WI38 (cell line): ENCODE results near the gene RABL6.
A peak's percentile ranks its signal among the peaks of the same experiment; 100 is the strongest.
"Not testable (repeated sequence)": the region's sequence is repeated elsewhere in the genome, so short reads cannot be mapped to it uniquely, and the experiment has no call there.

Experiments
- H3K4me3 ChIP-seq: 2 replicates; pipeline ENCODE4 v1.5.1; 2011; ENCODE audit warnings: low read depth, mild to moderate bottlenecking, control low read depth, low read length
- TF ChIP-seq, protein P1 (sequence below): IDR thresholded peaks from 2 replicates; pipeline ENCODE4 v1.5.1; 2012; ENCODE audit warnings: low read depth, mild to moderate bottlenecking, control low read depth, low read length

RABL6 gene, protein sequence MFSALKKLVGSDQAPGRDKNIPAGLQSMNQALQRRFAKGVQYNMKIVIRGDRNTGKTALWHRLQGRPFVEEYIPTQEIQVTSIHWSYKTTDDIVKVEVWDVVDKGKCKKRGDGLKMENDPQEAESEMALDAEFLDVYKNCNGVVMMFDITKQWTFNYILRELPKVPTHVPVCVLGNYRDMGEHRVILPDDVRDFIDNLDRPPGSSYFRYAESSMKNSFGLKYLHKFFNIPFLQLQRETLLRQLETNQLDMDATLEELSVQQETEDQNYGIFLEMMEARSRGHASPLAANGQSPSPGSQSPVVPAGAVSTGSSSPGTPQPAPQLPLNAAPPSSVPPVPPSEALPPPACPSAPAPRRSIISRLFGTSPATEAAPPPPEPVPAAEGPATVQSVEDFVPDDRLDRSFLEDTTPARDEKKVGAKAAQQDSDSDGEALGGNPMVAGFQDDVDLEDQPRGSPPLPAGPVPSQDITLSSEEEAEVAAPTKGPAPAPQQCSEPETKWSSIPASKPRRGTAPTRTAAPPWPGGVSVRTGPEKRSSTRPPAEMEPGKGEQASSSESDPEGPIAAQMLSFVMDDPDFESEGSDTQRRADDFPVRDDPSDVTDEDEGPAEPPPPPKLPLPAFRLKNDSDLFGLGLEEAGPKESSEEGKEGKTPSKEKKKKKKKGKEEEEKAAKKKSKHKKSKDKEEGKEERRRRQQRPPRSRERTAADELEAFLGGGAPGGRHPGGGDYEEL

DNA sequence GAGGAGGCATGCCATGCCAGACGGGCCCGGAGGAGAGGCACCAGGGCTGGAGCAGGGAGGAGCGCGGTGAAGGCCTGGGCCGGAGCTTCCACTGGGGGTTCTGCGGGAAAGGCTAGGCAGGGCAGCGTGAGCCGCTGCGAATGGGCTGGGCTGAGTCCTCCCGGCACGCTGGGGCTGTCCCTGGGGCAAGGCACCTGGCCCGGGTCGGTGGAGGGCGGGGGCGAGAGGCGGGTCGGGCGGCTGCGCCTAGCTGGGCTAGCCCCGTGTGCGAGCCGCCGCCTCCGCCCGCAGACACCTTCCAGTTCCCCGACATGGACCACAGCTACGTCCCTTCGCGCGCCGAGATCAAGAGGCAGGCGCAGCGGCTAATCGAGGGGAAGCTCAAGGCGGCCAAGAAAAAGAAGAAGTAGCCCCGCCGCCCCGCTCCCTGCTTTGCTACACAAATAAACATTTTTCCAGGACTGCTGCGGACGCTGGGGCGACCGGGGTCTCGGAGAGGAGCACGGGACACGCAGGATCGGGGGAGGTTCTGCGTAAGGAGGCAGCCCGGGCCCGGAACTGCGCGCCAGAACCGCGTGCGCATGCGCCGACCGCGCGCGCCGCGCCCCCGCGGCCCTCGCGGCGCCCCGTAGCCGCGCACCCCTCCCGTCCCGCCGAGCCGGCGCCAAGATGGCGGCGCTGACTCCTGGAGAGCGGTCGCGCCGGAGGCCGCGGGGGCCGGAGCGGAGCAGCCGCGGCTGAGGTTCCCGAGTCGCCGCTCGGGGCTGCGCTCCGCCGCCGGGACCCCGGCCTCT lies at the start of gene RABL6:
TSS of gene RABL6 (plus strand) at position 668 of the 794 bp plus-strand sequence. CDS start 249 bp downstream, outside the sequence.
- TF ChIP-seq, protein P1, sequence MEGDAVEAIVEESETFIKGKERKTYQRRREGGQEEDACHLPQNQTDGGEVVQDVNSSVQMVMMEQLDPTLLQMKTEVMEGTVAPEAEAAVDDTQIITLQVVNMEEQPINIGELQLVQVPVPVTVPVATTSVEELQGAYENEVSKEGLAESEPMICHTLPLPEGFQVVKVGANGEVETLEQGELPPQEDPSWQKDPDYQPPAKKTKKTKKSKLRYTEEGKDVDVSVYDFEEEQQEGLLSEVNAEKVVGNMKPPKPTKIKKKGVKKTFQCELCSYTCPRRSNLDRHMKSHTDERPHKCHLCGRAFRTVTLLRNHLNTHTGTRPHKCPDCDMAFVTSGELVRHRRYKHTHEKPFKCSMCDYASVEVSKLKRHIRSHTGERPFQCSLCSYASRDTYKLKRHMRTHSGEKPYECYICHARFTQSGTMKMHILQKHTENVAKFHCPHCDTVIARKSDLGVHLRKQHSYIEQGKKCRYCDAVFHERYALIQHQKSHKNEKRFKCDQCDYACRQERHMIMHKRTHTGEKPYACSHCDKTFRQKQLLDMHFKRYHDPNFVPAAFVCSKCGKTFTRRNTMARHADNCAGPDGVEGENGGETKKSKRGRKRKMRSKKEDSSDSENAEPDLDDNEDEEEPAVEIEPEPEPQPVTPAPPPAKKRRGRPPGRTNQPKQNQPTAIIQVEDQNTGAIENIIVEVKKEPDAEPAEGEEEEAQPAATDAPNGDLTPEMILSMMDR, result no peak
- H3K4me3 ChIP-seq, result peak within 1 kb of the TSS; percentile 85

DNA sequence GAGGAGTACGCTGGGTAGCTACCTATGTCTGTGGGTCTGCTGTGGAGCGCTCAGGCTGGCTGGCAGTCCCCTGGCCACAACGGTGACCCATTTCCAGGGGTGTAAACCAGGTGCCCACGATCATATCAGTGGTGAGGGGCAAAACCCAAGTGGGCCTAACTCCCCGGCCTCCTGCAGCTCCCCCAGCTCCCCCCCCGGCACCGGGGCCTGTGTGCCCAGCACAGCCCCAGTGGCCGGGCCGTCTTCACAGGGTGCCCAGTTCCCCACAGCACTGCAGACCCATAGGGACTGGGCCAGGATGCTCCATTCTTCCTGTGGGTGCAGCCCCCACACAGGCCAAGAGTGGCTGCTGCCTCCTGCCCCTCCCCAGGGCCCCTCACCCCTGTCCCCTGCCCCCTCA lies 48.7 kb upstream of the RABL6 start:
- no peak overlapping the region for H3K4me3 ChIP-seq
- TF ChIP-seq, protein P1, result no peak

DNA sequence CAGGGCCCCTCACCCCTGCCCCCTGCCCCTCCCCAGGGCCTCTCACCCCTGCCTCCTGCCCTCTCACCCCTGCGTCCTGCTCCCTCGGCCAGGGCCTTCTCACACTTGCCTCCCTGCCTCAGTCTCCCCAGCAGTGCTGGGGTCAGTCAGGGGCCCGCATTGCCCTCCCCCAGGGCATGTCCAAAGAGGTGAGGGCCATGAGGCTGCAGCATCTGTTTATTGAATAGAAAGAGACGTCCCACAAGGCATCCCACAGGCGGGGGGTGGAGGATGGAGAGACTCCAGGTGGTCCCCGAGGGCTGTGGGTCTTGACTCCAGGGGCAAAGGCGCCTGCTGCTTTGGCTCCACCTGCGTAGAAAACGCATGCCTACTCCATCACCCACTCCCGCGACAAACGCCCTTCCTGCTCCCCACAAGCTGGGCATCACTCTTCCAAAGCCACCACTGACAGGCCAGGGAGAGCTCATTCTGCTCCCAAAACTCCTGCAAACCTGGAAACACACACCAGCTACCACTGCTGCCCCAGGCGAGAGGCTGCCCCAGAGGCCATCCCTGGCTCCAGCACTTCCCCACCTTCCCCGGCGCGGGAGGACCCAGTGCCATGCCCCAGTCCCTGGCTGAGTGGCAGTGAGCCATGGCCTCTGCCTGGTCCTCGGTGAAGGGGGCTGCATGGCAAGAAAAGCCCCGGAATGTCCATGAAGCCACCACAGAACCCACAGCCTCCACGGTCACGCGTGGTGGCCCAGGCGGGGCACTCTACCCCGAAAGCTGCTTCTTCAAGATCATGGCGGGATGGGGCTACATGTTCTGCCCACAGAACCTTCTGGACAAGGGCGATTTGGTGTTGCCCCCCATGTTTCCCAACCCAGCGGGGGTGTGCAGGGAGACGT lies 48.1 kb upstream of the RABL6 start:
- TF ChIP-seq, protein P1, result no peak

DNA sequence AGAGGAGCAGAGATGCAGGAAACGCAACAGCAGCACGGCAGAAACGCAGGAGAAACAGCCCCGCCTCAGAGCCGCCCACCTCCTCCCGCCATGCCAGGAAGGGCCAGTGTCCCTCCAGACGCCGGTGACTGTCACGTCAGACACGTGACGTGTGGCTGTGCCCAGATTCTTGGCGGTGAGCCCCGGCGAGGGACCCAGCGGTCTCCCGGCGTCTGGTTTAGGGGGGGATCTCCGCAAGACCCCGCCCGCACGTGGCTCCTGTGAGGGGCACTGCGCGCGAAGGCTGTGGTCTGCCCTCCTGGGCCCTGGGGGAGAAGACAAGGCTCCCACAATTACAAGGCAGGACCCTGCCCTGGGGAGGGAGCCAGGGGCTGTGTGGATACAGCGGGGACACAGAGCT lies 47.3 kb upstream of the RABL6 start:
- TF ChIP-seq, protein P1, result no peak
- no peak overlapping the region for H3K4me3 ChIP-seq

More for the DNA sequence above, 48.1 kb upstream of the RABL6 start:
- H3K4me3 ChIP-seq, result no peak overlapping the region

DNA sequence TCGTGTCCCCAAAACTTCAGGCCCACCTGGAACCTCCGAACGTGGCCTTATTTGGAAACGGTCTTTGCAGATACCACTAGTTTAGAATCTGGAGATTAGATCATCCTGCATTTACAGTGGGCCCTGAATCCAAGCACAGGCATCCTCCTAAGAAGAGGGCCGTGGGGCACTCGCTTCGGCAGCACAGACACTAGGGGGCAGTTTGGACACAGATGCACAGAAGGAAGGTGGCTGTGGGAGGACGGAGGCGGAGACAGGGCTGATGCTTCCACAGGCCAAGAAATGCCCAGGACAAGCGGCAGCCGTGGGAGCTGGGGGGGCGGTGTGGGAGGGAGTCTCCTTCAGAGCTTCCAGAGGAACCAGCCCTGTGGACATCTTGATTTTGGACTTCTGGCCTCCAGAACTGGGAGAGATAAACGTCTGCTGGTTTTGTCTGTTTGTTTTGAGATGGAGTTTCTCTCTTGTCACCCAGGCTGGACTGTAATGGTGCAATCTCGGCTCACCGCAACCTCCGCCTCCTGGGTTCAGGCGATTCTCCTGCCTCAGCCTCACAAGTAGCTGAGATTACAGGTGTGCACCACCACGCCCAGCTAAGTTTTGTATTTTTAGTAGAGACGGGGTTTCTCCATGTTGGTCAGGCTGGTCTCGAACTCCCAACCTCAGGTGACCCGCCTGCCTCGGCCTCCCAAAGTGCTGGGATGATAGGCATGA lies 46.8 kb upstream of the RABL6 start:
- H3K4me3 ChIP-seq, result not testable (repeated sequence)
- TF ChIP-seq, protein P1, result peak; percentile 82

DNA sequence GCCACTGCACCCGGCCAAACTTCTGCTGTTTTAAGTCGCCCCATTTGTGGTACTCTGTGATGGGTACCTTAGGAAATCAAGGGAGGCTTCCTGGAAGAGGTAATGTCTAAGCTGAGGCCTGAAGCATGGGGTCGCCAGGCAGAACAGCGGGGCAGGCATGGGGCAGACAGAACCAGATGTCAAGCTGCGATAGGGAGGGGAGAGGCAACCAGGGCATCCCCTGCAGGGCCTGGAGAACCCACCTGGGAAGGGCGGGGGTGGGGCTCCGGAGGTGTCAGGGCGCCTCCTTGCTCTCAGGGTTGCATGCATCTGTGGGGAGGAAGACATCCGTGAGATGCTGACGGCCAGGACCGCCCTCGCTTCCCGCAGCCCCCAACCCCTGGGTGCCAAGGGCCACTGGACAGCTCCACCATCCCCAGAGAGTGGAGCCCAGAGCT lies 46.2 kb upstream of the RABL6 start:
- H3K4me3 ChIP-seq, result no peak overlapping the region
- TF ChIP-seq, protein P1, result no peak
